ENCODE data around the gene AUTS2.

DNA sequence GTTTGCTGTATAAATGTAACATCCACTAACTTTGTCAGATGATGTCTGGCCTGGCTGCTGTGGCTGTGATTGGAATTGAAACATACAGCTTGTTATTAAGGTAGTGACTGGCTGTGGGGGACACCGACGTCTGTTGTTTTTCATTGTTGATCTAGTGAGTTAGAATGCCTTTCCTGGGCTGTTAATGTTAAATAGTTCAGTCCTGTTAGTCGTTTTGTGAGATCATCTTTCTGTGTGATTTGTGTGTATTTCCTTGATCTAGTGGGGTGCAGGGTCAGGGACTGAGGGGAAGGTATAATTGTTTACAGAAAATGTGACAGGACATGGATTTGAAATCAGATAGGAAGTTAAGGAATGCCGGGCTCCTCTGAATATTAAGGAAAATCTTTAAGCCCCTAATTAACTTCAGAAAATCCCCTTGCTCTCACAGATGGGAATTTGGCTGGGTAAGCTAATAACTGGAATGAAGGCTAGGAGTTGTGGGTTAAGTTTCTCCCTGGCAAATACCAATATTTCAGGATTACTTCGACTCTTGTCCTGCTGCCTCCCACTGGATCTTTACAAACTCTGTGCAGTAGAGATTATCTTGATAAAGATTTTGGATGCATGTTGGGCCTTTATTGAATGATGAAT is 163.1 kb downstream of the AUTS2 start:
- TF ChIP-seq, protein P1, sequence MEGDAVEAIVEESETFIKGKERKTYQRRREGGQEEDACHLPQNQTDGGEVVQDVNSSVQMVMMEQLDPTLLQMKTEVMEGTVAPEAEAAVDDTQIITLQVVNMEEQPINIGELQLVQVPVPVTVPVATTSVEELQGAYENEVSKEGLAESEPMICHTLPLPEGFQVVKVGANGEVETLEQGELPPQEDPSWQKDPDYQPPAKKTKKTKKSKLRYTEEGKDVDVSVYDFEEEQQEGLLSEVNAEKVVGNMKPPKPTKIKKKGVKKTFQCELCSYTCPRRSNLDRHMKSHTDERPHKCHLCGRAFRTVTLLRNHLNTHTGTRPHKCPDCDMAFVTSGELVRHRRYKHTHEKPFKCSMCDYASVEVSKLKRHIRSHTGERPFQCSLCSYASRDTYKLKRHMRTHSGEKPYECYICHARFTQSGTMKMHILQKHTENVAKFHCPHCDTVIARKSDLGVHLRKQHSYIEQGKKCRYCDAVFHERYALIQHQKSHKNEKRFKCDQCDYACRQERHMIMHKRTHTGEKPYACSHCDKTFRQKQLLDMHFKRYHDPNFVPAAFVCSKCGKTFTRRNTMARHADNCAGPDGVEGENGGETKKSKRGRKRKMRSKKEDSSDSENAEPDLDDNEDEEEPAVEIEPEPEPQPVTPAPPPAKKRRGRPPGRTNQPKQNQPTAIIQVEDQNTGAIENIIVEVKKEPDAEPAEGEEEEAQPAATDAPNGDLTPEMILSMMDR (IDR thresholded peaks at IDR 0.05; ENCODE audit: insufficient read depth, low read length), result no peak
- TF ChIP-seq, protein P2, sequence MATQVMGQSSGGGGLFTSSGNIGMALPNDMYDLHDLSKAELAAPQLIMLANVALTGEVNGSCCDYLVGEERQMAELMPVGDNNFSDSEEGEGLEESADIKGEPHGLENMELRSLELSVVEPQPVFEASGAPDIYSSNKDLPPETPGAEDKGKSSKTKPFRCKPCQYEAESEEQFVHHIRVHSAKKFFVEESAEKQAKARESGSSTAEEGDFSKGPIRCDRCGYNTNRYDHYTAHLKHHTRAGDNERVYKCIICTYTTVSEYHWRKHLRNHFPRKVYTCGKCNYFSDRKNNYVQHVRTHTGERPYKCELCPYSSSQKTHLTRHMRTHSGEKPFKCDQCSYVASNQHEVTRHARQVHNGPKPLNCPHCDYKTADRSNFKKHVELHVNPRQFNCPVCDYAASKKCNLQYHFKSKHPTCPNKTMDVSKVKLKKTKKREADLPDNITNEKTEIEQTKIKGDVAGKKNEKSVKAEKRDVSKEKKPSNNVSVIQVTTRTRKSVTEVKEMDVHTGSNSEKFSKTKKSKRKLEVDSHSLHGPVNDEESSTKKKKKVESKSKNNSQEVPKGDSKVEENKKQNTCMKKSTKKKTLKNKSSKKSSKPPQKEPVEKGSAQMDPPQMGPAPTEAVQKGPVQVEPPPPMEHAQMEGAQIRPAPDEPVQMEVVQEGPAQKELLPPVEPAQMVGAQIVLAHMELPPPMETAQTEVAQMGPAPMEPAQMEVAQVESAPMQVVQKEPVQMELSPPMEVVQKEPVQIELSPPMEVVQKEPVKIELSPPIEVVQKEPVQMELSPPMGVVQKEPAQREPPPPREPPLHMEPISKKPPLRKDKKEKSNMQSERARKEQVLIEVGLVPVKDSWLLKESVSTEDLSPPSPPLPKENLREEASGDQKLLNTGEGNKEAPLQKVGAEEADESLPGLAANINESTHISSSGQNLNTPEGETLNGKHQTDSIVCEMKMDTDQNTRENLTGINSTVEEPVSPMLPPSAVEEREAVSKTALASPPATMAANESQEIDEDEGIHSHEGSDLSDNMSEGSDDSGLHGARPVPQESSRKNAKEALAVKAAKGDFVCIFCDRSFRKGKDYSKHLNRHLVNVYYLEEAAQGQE (IDR thresholded peaks at IDR 0.05; ENCODE audit: insufficient replicate concordance, low read depth), result no peak
- TF ChIP-seq POLR2AphosphoS5 (IDR thresholded peaks at IDR 0.05; ENCODE audit: low read depth) (no peak), SPI1 (IDR thresholded peaks at IDR 0.05; ENCODE audit: borderline replicate concordance, low read depth) (no peak), GABPA (IDR thresholded peaks at IDR 0.05; ENCODE audit: low read depth) (no peak)

All from HL-60 (cell line).